ENCODE measurements around the gene MAEL. TPM values are rescaled to one million over a fixed set of nuclear protein-coding genes. Genes with fewer than 3 reads are reported as not detected.

The MAEL gene
- total and polyA plus RNA-seq, 2 donors from 2014 or later, result 0.54 to 2.2 TPM

- peak in 1 of 5 donors; percentile 29 for DNase-seq
- FAIRE-seq, result no peak
- no peak overlapping the region for H3K9ac ChIP-seq (ENCODE audit: low read length in 3 of 3)
- intact Hi-C loops (cut with DNase I), result loop anchor here (10.0 kb wide), 1 partner anchor 138 kb away; no protein-coding TSS in a partner anchor
- H3K4me1 ChIP-seq (ENCODE audit: control insufficient read depth in 2 of 3, insufficient read depth in 2 of 3, low read depth in 1 of 3, low read length in 3 of 3), result no peaks in the 10 kb centered on the region
- H3K27ac ChIP-seq (ENCODE audit: low read depth in 2 of 2, low read length in 2 of 2), result no peak overlapping the region
- H3K27me3 ChIP-seq (ENCODE audit: control insufficient read depth, insufficient read depth, low read length), result no peaks in the 10 kb centered on the region
- H3K36me3 ChIP-seq (ENCODE audit: control insufficient read depth in 2 of 3, insufficient read depth in 3 of 3, low read length in 3 of 3), result no peaks in the 10 kb centered on the region
- TF ChIP-seq, protein P1, sequence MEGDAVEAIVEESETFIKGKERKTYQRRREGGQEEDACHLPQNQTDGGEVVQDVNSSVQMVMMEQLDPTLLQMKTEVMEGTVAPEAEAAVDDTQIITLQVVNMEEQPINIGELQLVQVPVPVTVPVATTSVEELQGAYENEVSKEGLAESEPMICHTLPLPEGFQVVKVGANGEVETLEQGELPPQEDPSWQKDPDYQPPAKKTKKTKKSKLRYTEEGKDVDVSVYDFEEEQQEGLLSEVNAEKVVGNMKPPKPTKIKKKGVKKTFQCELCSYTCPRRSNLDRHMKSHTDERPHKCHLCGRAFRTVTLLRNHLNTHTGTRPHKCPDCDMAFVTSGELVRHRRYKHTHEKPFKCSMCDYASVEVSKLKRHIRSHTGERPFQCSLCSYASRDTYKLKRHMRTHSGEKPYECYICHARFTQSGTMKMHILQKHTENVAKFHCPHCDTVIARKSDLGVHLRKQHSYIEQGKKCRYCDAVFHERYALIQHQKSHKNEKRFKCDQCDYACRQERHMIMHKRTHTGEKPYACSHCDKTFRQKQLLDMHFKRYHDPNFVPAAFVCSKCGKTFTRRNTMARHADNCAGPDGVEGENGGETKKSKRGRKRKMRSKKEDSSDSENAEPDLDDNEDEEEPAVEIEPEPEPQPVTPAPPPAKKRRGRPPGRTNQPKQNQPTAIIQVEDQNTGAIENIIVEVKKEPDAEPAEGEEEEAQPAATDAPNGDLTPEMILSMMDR (IDR thresholded peaks at IDR 0.05; ENCODE audit: borderline replicate concordance, extremely low read depth, insufficient read depth), result peak; percentile 42
- H3K9me3 ChIP-seq (ENCODE audit: control insufficient read depth in 2 of 3, insufficient read depth in 1 of 3, low read length in 3 of 3), result no peaks in the 10 kb centered on the region
- no peak overlapping the region for H3K4me3 ChIP-seq (ENCODE audit: low read length in 3 of 3)
Measured at GRCh38 chr1:167052389-167052788, 63.3 kb downstream of the MAEL start.

DNA sequence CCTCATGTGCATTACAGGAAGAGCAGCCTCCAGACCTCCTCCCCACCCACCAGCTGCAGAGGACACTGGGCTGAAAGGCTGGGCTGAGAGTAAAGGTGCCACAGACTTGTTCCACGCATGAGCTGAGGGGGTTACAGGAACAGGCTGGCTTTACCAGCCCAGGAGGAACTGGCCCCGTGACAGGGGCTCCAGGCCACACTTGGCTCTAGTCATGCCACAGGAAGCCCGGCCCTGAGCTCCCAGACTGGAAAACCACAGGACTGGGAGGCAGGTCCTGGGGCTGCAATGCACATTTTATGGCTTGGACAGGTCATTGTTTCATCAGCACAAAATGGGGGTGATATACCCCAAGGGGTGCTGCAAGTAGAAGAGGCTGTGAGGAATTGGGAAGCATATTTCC lies 65.5 kb downstream of the MAEL start:
- DNase-seq (no peak), FAIRE-seq (no peak)
- intact Hi-C loops (cut with DNase I), result loop anchor here (10.0 kb wide), 1 partner anchor 140 kb away; no protein-coding TSS in a partner anchor
- H3K4me1 ChIP-seq (ENCODE audit: control insufficient read depth in 2 of 3, insufficient read depth in 2 of 3, low read depth in 1 of 3, low read length in 3 of 3), result no peaks in the 10 kb centered on the region
- H3K36me3 ChIP-seq (ENCODE audit: control insufficient read depth in 2 of 3, insufficient read depth in 3 of 3, low read length in 3 of 3), result no peaks in the 10 kb centered on the region
- TF ChIP-seq, protein P1 (IDR thresholded peaks at IDR 0.05; ENCODE audit: borderline replicate concordance, extremely low read depth, insufficient read depth), result no peak
- H3K9ac ChIP-seq (ENCODE audit: low read length in 3 of 3), result no peak overlapping the region
- H3K9me3 ChIP-seq (ENCODE audit: control insufficient read depth in 2 of 3, insufficient read depth in 1 of 3, low read length in 3 of 3), result no peaks in the 10 kb centered on the region
- no peak overlapping the region for H3K4me3 ChIP-seq (ENCODE audit: low read length in 3 of 3)
- no peaks in the 10 kb centered on the region for H3K27me3 ChIP-seq (ENCODE audit: control insufficient read depth, insufficient read depth, low read length)
- H3K27ac ChIP-seq (ENCODE audit: low read depth in 2 of 2, low read length in 2 of 2), result no peak overlapping the region

- no peak overlapping the region for H3K9ac ChIP-seq (ENCODE audit: low read length in 3 of 3)
- no peaks in the 10 kb centered on the region for H3K36me3 ChIP-seq (ENCODE audit: control insufficient read depth in 2 of 3, insufficient read depth in 3 of 3, low read length in 3 of 3)
- no peaks in the 10 kb centered on the region for H3K9me3 ChIP-seq (ENCODE audit: control insufficient read depth in 2 of 3, insufficient read depth in 1 of 3, low read length in 3 of 3)
- no peaks in the 10 kb centered on the region for H3K4me1 ChIP-seq (ENCODE audit: control insufficient read depth in 2 of 3, insufficient read depth in 2 of 3, low read depth in 1 of 3, low read length in 3 of 3)
- no peaks in the 10 kb centered on the region for H3K27me3 ChIP-seq (ENCODE audit: control insufficient read depth, insufficient read depth, low read length)
- DNase-seq (no peak), FAIRE-seq (no peak)
- TF ChIP-seq, protein P1 (IDR thresholded peaks at IDR 0.05; ENCODE audit: borderline replicate concordance, extremely low read depth, insufficient read depth), result no peak
- no peak overlapping the region for H3K27ac ChIP-seq (ENCODE audit: low read depth in 2 of 2, low read length in 2 of 2)
- intact Hi-C loops (cut with DNase I), result loop anchor here (10.0 kb wide), 1 partner anchor 140 kb away; no protein-coding TSS in a partner anchor
- H3K4me3 ChIP-seq (ENCODE audit: low read length in 3 of 3), result no peak overlapping the region
Measured at GRCh38 chr1:167054946-167055630, 66.0 kb downstream of the MAEL start.
